GM21515 (cell line): ENCODE measurements around the gene COQ8A.
"Not testable (repeated sequence)": the region's sequence is repeated elsewhere in the genome, so short reads cannot be mapped to it uniquely, and the experiment has no call there.

Experiments used
- ATAC-seq: cut with Tn5 transposase; IDR thresholded peaks from one replicate; pipeline ENCODE4 v1.9.1; 2021; ENCODE audit not compliant: unreplicated experiment

COQ8A gene

GRCh38 chr1:226951286-226952117 lies 11.4 kb downstream of the COQ8A start:
- ATAC-seq = no peak

GRCh38 chr1:226952118-226952441 lies 12.0 kb downstream of the COQ8A start:
- ATAC-seq = no peak

DNA sequence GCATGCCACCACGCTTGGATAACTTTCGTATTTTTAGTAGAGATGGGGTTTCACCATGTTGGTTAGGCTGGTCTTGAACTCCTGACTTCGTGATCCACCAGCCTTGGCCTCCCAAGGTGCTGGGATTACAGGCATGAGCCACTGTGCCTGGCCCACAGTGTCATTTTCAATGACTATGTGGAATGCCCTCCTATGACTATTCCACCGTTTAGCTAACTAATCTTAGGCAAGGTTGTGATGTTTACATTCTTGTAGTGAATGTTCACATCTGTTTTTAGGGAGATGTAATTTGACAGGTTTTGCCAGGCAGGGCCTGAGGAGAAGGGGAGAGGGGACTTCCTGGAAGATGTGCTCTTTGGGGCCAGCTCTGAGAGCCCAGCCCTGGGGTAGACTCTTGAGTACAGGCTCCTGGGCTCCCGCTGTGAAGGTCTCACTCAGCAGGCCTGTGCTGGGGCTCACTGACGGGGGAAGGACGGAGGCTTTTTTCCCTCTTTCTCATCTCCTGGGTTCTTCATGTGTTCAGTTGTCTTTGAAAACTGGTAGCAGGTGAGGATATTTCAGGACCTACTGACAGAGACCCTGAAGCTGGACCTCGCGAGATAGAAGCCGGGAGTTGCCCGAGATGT lies 13.2 kb downstream of the COQ8A start:
- ATAC-seq = no peak

DNA sequence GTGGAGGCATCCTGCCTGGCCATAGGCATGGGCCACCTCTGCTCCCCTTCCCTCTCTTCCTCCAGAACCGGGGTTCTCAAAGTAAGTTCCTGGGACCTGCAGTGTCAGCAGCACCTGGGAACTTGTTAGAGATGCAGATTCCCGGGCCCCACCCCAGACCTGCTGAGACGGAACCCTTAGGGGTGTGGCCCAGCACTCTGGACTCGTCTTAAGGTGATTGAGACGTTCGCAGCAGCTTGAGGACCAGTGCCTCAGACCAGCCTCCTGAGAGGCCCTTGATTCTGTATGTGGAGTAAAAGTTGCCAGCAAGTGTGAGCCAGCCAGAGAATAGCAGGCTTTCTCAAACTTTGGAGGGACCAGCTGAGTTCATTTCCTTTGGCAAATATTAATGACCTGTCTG lies 14.2 kb downstream of the COQ8A start:
- ATAC-seq = no peak

DNA sequence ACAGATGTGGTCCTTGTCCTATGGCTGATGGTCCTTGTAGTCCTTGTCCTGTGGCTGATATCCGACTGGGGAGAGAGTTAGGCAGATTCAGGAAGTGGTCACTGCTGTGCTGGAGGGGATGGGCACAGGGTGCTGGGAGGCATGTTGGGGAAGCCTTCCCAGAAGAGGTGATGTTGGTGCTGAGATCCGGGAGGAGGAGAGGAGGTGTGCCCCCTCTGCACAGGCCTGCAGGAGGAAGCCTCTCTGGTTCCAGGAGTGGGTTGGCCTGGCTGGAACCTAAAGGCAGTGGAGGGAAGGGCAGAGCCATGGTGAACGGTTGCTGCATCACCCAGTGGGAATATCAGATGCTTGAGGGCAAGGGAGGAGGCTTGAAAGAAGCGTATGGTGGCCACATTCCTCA lies 14.7 kb downstream of the COQ8A start:
- no peak for ATAC-seq

DNA sequence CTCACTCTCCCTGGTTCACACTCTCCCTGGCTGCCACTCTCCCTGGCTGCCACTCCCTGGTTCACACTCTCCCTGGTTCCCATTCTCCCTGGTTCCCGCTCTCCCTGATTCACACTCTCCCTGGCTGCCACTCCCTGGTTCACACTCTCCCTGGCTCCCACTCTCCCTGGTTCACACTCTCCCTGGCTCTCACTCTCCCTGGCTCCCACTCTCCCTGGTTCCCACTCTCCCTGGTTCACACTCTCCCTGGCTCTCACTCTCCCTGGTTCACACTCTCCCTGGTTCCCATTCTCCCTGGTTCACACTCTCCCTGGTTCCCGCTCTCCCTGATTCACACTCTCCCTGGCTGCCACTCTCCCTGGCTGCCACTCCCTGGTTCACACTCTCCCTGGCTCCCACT lies 15.8 kb downstream of the COQ8A start:
- ATAC-seq = not testable (repeated sequence)

DNA sequence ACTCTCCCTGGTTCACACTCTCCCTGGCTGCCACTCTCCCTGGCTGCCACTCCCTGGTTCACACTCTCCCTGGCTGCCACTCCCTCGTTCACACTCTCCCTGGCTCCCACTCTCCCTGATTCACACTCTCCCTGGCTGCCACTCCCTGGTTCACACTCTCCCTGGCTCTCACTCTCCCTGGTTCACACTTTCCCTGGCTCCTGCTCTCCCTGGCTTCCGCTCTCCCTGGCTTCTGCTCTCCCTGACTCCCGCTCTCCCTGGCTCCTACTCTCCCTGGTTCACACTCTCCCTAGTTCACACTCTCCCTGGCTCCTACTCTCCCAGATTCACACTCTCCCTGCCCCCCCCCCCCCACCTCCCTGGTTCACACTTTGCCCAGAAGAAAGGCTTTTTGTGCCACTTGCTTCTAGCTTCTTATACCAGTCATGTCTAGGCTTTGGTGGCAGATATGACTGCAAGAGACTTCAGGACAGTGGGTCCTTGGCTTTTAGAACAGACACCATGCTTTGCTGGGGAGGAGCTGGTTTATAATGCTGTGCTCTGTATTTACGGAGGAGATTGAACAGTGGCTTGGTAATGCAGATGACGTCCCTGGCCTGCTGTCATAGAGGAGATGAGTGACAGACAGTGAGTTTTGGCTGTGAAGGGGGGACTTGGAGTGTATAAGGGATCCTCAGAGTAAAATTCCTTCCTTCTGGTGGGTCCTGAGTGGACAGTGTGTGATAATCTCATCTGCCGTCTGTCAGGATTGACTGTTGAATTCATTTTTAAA lies 17.0 kb downstream of the COQ8A start:
- ATAC-seq = no peak

GRCh38 chr1:226957714-226958113 lies 17.6 kb downstream of the COQ8A start:
- no peak for ATAC-seq

DNA sequence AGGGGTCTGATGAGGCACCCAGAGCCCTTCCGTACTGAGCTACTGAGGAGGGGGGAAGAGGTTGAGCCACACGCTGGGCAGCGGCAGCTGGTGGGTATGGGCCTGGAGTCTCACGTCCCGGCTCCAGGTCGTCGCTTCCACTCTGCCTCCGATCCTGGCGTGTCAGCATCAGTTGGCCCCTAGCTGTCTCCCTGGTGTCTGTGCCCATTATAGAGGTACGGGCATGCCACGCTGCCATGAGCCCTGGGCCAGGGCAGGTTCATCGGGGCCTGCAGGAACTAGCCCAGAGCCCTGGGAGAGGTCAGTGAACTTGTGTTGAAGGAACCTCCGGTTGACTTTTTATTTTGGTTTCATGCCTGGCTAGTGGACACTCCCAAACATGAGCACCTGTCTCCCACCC lies 18.2 kb downstream of the COQ8A start:
- no peak for ATAC-seq

DNA sequence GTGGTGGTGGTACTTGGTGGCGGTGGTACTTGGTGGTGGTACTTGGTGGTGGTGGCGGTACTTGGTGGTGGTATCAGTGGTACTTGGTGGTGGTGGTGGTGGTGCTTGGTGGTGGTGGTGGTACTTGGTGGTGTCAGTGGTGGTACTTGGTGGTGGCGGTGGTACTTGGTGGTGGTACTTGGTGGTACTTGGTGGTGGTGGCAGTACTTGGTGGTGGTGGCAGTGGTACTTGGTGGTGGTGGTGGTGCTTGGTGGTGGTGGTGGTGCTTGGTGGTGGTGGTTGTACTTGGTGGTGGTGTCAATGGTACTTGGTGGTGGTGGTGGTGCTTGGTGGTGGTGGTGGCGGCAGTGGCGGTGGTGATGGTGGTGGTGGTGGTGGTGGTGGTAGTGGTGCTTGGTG lies 20.2 kb downstream of the COQ8A start:
- ATAC-seq = no peak

DNA sequence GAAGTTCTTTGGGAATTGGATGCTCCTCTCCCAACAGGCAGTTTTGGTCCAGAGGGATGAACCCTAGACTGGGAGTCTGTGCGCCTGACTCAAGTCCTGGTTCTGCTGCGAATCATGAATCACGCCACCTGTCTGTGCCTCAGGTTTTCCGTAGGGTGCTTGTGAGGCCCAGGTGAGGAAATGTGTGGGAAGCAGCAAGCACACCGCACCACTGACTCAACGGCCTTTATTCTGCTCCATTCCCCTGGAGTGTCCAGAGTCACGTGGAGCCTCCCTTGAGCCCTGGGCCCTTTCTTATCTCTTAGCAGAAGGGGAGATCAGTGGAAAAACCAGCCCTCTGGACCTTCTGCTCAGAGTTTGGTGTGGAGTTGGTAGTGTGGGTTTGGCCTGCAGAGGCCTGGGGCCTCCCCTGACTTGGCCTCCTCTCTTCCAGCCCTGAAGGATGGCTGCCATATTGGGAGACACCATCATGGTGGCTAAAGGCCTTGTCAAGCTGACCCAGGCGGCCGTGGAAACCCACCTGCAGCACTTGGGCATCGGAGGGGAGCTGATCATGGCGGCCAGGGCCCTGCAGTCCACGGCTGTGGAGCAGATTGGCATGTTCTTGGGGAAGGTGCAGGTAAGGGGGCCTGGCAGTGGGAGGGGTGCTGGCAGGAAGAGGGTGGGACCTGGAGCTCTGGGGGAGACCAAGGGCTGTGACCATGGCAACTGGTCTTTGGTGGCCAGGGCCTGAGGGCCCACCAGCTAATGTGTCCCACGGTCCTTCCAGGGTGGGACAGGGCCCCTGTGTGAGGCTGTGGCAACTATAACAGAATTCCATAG lies 21.1 kb downstream of the COQ8A start:
- ATAC-seq = no peak

DNA sequence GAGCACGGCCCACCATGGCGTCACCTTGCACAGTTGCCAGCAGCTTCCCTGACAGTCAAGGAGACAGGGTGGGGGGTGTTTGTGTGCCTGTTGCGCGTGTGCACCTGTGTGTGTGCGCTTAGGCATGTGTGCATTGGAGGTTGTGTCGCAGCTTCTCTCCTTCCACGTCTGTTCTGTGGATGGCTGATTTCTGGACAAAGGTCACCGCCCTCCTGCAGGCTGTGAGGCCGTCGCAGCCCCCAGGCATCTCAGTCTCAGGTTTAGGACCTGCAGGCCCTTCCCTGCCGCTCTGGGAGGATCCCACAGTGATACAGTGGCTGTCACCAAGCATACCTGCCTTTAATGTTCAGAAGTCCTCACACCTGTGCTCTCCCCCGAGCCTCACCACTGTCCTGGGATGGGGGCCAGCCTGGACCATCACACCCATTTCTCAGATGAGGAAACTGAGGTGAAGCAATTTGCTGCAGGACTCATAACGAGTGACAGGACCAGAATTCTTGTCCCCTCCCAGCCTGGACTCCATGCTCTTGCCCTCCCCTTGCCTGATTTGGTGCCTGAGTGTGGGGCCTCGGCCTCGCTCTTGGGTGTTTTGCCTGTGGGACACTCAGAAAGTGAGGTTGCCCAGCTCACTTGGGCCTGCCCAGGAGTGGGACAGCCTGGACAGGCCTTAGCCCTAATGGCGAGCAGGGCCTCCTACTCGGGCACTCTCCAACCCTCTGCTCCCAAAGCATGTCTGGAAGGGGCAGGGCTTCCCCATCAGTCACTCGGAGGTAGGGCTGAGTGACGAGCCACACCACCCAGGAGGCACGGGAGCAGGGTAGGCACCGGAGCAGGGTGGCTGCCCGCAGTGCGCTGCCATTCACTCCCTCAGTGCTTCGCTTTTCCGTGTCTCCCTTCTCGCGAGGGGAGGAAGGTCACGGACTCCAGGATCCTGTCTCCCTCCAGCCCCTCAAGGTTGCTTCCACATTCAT lies 22.6 kb downstream of the COQ8A start:
- ATAC-seq = no peak

GRCh38 chr1:226964068-226964425 lies 24.0 kb downstream of the COQ8A start:
- no peak for ATAC-seq

DNA sequence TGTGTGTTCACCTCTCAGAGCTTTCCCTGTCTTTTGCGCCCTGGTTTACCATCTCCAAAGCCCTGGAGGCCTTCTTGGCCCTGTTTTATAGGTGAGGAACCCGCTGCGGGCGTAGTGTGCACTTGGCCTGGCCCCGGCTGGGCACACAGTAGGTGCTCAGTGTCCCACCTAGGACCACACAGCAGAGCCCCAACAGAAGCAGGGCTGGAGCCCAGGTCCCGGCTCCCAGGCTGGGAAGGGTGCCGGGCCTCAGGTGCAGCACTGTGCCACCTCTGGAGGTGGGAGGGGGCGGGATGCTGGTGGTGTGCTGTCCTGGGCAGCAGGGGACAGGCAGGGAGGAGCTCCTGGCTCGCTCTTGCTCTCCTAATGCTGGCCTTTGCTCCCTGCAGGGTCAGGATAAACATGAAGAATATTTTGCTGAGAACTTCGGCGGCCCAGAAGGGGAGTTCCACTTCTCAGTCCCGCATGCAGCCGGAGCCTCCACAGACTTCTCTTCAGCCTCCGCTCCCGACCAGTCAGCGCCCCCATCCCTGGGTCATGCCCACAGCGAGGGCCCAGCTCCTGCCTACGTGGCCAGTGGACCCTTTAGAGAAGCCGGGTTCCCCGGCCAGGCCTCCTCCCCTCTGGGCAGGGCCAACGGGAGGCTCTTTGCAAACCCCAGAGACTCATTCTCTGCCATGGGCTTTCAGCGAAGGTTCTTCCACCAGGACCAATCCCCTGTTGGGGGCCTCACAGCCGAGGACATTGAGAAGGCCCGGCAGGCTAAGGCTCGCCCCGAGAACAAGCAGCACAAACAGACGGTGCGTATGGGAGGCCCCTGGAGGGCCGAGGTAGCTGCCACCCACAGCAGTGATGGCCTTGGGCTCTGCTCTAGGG lies 24.8 kb downstream of the COQ8A start:
- no peak for ATAC-seq

DNA sequence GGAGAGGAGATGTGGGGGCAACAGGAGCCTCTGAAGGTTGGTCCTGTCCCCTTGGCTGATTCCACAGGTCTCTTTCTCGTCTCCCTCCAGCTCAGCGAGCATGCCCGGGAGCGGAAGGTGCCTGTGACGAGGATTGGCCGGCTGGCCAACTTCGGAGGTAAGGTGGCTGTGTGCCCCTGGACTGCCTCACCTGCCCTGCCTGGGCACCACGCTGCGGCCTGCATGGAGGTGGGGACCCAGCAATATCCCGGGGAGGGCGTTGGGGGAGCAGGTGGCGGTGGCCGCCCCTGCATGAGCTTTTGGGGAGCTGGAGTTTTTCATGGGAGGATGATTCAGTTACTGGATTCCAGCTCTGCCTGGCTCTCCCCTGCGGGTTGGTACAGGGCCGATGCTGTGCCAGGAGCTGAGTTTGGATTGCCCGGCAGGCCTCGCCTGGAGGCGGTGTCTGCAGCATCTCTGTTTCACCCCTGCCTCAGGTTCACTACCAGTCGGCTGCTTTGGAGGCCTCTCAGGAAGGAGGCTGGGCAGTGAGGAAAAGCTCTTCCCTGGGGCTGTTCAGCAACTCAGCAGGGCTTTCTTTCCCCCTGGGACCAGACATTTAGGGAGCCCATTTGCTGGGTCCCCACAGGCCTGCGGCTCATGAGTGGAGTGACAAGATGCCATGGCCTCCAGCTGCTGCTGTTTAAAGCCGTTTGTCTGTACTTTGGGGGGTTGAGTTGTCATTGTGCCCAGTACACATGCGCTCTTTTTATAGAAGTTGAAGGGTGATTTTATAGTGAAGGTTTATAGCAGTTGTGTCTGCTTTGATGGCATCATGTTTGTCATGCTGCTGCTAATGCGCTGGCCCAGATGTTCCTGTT lies 25.7 kb downstream of the COQ8A start:
- no peak for ATAC-seq

DNA sequence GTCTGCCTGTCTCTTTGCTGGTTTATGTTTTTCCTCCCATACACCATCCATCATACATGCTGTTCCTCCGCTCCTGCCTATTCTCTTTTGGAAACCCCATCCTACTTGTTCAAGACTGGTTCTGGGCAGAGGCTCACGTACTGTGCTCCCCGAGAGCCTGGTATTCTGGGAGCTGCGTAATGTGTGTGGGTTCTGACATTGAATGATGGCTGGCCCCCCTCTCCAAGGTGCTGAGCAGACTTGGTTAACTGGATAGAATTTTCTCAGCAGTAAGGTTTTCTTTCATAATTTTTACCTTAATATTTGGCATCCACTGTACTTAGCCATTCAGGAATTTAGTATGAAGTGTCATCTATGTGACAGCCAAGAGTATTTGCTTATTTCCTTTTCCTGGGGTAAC lies 26.6 kb downstream of the COQ8A start:
- ATAC-seq = no peak

- no peak for ATAC-seq
Observed at GRCh38 chr1:226967665-226968064, 27.6 kb downstream of the COQ8A start.

DNA sequence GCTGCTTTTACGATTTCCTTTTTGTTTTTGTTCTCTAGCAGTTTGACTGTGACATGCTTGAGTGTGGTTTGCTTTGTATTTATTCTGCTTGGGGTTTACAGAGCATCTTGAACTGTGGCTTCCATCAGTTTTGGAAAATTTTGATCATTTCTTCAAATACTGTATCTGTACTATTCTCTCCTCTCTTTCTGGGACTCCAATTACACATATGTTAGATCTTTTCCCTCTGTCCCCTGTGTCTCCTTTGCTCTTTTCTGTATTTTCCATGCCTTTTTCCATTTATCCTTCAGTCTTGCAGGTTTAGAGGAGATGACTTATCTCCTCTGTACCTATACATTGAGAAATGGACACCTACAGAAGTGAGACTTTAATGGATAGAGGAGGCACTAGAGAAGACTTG lies 31.7 kb downstream of the COQ8A start:
- no peak for ATAC-seq
